GM21381 (cell line): ENCODE data around the gene NCKAP5L.

Source experiments
- ATAC-seq: cut with Tn5 transposase; IDR thresholded peaks from one replicate; pipeline ENCODE4 v1.9.1; 2021; ENCODE audit warnings: mild to moderate bottlenecking, moderate library complexity; ENCODE audit not compliant: unreplicated experiment

Gene NCKAP5L

GRCh38 chr12:49801141-49802063, 26.8 kb downstream of the NCKAP5L start:
- ATAC-seq: no peak

- ATAC-seq: no peak
These were observed 27.6 kb downstream of the NCKAP5L start for GRCh38 chr12:49800421-49801140.

GRCh38 chr12:49798934-49799333, 29.3 kb downstream of the NCKAP5L start:
- no peak for ATAC-seq

GRCh38 chr12:49798248-49798647, 30.0 kb downstream of the NCKAP5L start:
- no peak for ATAC-seq

GRCh38 chr12:49797449-49797776, 30.8 kb downstream of the NCKAP5L start:
- no peak for ATAC-seq

GRCh38 chr12:49796606-49797448, 31.4 kb downstream of the NCKAP5L start:
- ATAC-seq: no peak

GRCh38 chr12:49796155-49796554, 32.1 kb downstream of the NCKAP5L start:
- no peak for ATAC-seq

- no peak for ATAC-seq
These were observed 32.5 kb downstream of the NCKAP5L start for GRCh38 chr12:49795654-49796105.

GRCh38 chr12:49794811-49795653, 33.2 kb downstream of the NCKAP5L start:
- ATAC-seq: no peak

GRCh38 chr12:49794021-49794420, 34.2 kb downstream of the NCKAP5L start:
- no peak for ATAC-seq

GRCh38 chr12:49793620-49794019, 34.6 kb downstream of the NCKAP5L start:
- no peak for ATAC-seq

GRCh38 chr12:49792976-49793580, 35.1 kb downstream of the NCKAP5L start:
- no peak for ATAC-seq

- ATAC-seq: no peak
These were observed 35.8 kb downstream of the NCKAP5L start for GRCh38 chr12:49792181-49792970.

- no peak for ATAC-seq
These were observed 36.5 kb downstream of the NCKAP5L start for GRCh38 chr12:49791700-49792099.

GRCh38 chr12:49790741-49791555, 37.3 kb downstream of the NCKAP5L start:
- no peak for ATAC-seq

- no peak for ATAC-seq
These were observed 38.2 kb downstream of the NCKAP5L start for GRCh38 chr12:49789992-49790391.

GRCh38 chr12:49787672-49788071, 40.5 kb downstream of the NCKAP5L start:
- ATAC-seq: no peak

- no peak for ATAC-seq
These were observed 43.3 kb downstream of the NCKAP5L start for GRCh38 chr12:49784756-49785409.
